ENCODE measurements around the gene STAB1.

The STAB1 gene

GRCh38 chr3:52454938-52455282 is 40.2 kb upstream of the STAB1 start:
- peaks cover 44% of the 10 kb centered on the region for H3K4me1 Mint-ChIP-seq (ENCODE audit: low read depth)
- peak overlapping the region; percentile 95 for H3K27ac Mint-ChIP-seq

GRCh38 chr3:52455283-52456168 is 39.6 kb upstream of the STAB1 start, which contains the start of gene NISCH:
Gene NISCH (plus strand): TSS chr3:52455604. CDS start chr3:52455642, 38 bp downstream.
- peaks cover 22% of the 10 kb centered on the region for H3K36me3 Mint-ChIP-seq (ENCODE audit: low read depth)
- no peaks in the 10 kb centered on the region for H3K9me3 Mint-ChIP-seq
- H3K4me1 Mint-ChIP-seq (ENCODE audit: low read depth) = peaks cover 44% of the 10 kb centered on the region
- peak within 1 kb of the TSS; percentile 90 for H3K4me3 Mint-ChIP-seq
- H3K27ac Mint-ChIP-seq = peak within 1 kb of the TSS; percentile 95
- no peaks in the 10 kb centered on the region for H3K27me3 Mint-ChIP-seq

More at GRCh38 chr3:52454938-52455282, 40.2 kb upstream of the STAB1 start:
- H3K36me3 Mint-ChIP-seq (ENCODE audit: low read depth) = peaks cover 17% of the 10 kb centered on the region
- no peaks in the 10 kb centered on the region for H3K27me3 Mint-ChIP-seq
- peak overlapping the region; percentile 90 for H3K4me3 Mint-ChIP-seq
- no peaks in the 10 kb centered on the region for H3K9me3 Mint-ChIP-seq

- peak overlapping the region; percentile 90 for H3K4me3 Mint-ChIP-seq
- H3K9me3 Mint-ChIP-seq = no peaks in the 10 kb centered on the region
- H3K36me3 Mint-ChIP-seq (ENCODE audit: low read depth) = peaks cover 24% of the 10 kb centered on the region
- peak overlapping the region; percentile 95 for H3K27ac Mint-ChIP-seq
- peaks cover 44% of the 10 kb centered on the region for H3K4me1 Mint-ChIP-seq (ENCODE audit: low read depth)
- H3K27me3 Mint-ChIP-seq = no peaks in the 10 kb centered on the region
These were observed 38.9 kb upstream of the STAB1 start for GRCh38 chr3:52456169-52456799.

- peak overlapping the region; percentile 95 for H3K27ac Mint-ChIP-seq
- H3K27me3 Mint-ChIP-seq = no peaks in the 10 kb centered on the region
- peaks cover 44% of the 10 kb centered on the region for H3K4me1 Mint-ChIP-seq (ENCODE audit: low read depth)
- H3K36me3 Mint-ChIP-seq (ENCODE audit: low read depth) = peaks cover 24% of the 10 kb centered on the region
- no peaks in the 10 kb centered on the region for H3K9me3 Mint-ChIP-seq
- peak overlapping the region; percentile 90 for H3K4me3 Mint-ChIP-seq
These were observed 38.3 kb upstream of the STAB1 start for GRCh38 chr3:52456800-52457183.

- Mint-ChIP-seq H3K4me1 (ENCODE audit: low read depth) (peaks cover 49% of the 10 kb centered on the region), H3K36me3 (ENCODE audit: low read depth) (peaks cover 28% of the 10 kb centered on the region), H3K9me3 (no peaks in the 10 kb centered on the region), H3K27me3 (no peaks in the 10 kb centered on the region), H3K27ac (no peak overlapping the region), H3K4me3 (no peak overlapping the region)
These were observed 36.9 kb upstream of the STAB1 start for GRCh38 chr3:52458031-52458760.

GRCh38 chr3:52458770-52459545 is 36.2 kb upstream of the STAB1 start:
- Mint-ChIP-seq H3K27ac (no peak overlapping the region), H3K4me1 (ENCODE audit: low read depth) (peaks cover 47% of the 10 kb centered on the region), H3K4me3 (no peak overlapping the region), H3K36me3 (ENCODE audit: low read depth) (peaks cover 33% of the 10 kb centered on the region), H3K9me3 (no peaks in the 10 kb centered on the region), H3K27me3 (no peaks in the 10 kb centered on the region)

GRCh38 chr3:52461874-52462273 is 33.3 kb upstream of the STAB1 start:
- no peaks in the 10 kb centered on the region for H3K9me3 Mint-ChIP-seq
- H3K36me3 Mint-ChIP-seq (ENCODE audit: low read depth) = peaks cover 41% of the 10 kb centered on the region

GRCh38 chr3:52463416-52463815 is 31.7 kb upstream of the STAB1 start:
- no peaks in the 10 kb centered on the region for H3K27me3 Mint-ChIP-seq
- H3K27ac Mint-ChIP-seq = no peak overlapping the region
- H3K4me1 Mint-ChIP-seq (ENCODE audit: low read depth) = peaks cover 15% of the 10 kb centered on the region
- peaks cover 32% of the 10 kb centered on the region for H3K36me3 Mint-ChIP-seq (ENCODE audit: low read depth)
- no peaks in the 10 kb centered on the region for H3K9me3 Mint-ChIP-seq
- H3K4me3 Mint-ChIP-seq = no peak overlapping the region

More at GRCh38 chr3:52461874-52462273, 33.3 kb upstream of the STAB1 start:
- Mint-ChIP-seq H3K4me1 (ENCODE audit: low read depth) (peaks cover 29% of the 10 kb centered on the region), H3K27me3 (no peaks in the 10 kb centered on the region), H3K4me3 (no peak overlapping the region), H3K27ac (no peak overlapping the region)

- peaks cover 2% of the 10 kb centered on the region for H3K4me1 Mint-ChIP-seq (ENCODE audit: low read depth)
- H3K9me3 Mint-ChIP-seq = no peaks in the 10 kb centered on the region
- H3K27me3 Mint-ChIP-seq = no peaks in the 10 kb centered on the region
- peaks cover 23% of the 10 kb centered on the region for H3K36me3 Mint-ChIP-seq (ENCODE audit: low read depth)
- H3K27ac Mint-ChIP-seq = peak overlapping the region; percentile 31
- H3K4me3 Mint-ChIP-seq = no peak overlapping the region
These were observed 26.8 kb upstream of the STAB1 start for GRCh38 chr3:52468336-52468735.

GRCh38 chr3:52469001-52469400 is 26.1 kb upstream of the STAB1 start:
- no peaks in the 10 kb centered on the region for H3K4me1 Mint-ChIP-seq (ENCODE audit: low read depth)

GRCh38 chr3:52470920-52471319 is 24.2 kb upstream of the STAB1 start:
- Mint-ChIP-seq H3K27ac (no peak overlapping the region), H3K36me3 (ENCODE audit: low read depth) (peaks cover 28% of the 10 kb centered on the region), H3K4me1 (ENCODE audit: low read depth) (no peaks in the 10 kb centered on the region), H3K4me3 (no peak overlapping the region), H3K27me3 (no peaks in the 10 kb centered on the region), H3K9me3 (no peaks in the 10 kb centered on the region)

More at GRCh38 chr3:52469001-52469400, 26.1 kb upstream of the STAB1 start:
- Mint-ChIP-seq H3K27ac (peak overlapping the region; percentile 55), H3K4me3 (no peak overlapping the region), H3K27me3 (no peaks in the 10 kb centered on the region), H3K36me3 (ENCODE audit: low read depth) (peaks cover 22% of the 10 kb centered on the region), H3K9me3 (no peaks in the 10 kb centered on the region)

- no peak overlapping the region for H3K4me3 Mint-ChIP-seq
- no peaks in the 10 kb centered on the region for H3K27me3 Mint-ChIP-seq
- H3K4me1 Mint-ChIP-seq (ENCODE audit: low read depth) = no peaks in the 10 kb centered on the region
- no peaks in the 10 kb centered on the region for H3K9me3 Mint-ChIP-seq
- peaks cover 28% of the 10 kb centered on the region for H3K36me3 Mint-ChIP-seq (ENCODE audit: low read depth)
- no peak overlapping the region for H3K27ac Mint-ChIP-seq
These were observed 23.5 kb upstream of the STAB1 start for GRCh38 chr3:52471371-52472238.

GRCh38 chr3:52472239-52473000 is 22.7 kb upstream of the STAB1 start:
- Mint-ChIP-seq H3K9me3 (no peaks in the 10 kb centered on the region), H3K27me3 (no peaks in the 10 kb centered on the region), H3K4me1 (ENCODE audit: low read depth) (no peaks in the 10 kb centered on the region), H3K36me3 (ENCODE audit: low read depth) (peaks cover 28% of the 10 kb centered on the region), H3K4me3 (no peak overlapping the region), H3K27ac (no peak overlapping the region)
